IPS-18c (cell line): ENCODE results near the gene ZNF511.

Experiments
- H3K4me3 ChIP-seq: 2 replicates; pipeline ENCODE4 v1.7.0; 2013; ENCODE audit warnings: low read depth, mild to moderate bottlenecking, low read length, moderate library complexity; ENCODE audit not compliant: insufficient read depth
- H3K9me3 ChIP-seq: one replicate; pipeline ENCODE4 v1.6.1; 2013; ENCODE audit warnings: mild to moderate bottlenecking, low read length, moderate library complexity; ENCODE audit not compliant: control insufficient read depth, insufficient read depth

ZNF511 gene

DNA sequence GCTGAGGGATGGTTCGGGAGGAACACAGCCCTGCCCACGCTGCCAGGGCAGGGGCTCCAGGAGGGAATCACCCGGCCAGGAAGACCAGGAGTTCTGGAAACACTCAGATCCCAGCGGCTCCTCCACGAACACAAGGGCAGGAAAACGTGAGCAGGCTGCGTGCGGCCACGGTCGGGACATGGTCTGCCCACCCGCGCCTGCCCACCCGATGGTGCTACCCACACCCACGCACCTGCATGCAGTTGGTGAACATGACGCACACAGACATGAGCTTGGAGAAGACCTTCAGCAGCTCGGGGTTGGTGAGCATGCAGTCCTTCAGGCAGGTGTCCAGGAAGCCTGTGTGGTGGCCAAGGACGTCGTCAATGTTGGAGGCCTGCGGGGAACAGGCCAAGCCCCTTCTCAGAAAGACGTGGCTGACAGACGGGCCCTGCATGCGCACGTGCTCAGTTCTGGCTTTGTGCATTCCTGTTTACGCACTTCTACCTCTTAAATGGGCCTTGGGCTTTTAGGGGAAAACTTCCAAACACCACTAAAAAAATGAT, 25.8 kb upstream of the ZNF511 start:
- no peak overlapping the region for H3K4me3 ChIP-seq
- H3K9me3 ChIP-seq: no peaks in the 10 kb centered on the region

DNA sequence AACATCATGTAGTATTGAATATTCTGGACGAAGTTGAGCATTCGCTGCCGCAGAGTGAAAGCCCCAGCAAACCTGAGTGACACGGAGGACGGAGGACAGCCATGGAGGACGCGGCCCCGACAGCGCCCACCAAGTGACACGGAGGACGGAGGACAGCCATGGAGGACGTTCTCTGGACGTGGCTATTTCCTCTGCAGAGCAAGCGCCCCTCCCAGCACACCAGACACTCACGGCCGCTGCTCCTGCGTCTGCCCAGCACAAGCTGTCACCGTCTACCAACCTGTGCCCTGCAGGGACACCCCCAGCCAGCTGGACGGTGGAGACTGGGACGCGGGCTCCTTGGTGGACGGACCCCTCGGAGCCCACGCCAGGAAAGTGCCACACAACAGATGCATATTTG, 24.8 kb upstream of the ZNF511 start:
- Histone ChIP-seq H3K4me3 (no peak overlapping the region), H3K9me3 (no peaks in the 10 kb centered on the region)

DNA sequence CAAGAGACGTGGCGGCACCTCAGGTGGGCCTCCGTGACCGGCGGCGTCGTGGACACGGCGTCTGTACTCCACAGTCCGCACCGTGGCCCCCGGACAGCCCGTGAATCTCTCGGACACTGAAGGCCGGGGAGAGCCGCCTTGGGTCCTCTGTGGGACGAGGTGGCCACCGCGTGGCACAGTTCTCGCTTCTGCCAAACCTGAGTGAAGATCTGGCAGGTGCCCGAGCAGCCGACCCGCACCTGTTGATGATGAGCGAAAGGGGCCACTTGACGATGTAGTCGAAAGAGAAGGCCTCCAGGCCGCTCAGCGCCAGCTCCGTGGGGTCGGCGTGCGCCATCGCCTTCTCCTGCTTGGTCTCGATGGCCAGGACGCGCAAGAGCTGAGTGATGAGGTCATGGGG, 23.5 kb upstream of the ZNF511 start:
- H3K4me3 ChIP-seq: no peak overlapping the region
- H3K9me3 ChIP-seq: no peaks in the 10 kb centered on the region

DNA sequence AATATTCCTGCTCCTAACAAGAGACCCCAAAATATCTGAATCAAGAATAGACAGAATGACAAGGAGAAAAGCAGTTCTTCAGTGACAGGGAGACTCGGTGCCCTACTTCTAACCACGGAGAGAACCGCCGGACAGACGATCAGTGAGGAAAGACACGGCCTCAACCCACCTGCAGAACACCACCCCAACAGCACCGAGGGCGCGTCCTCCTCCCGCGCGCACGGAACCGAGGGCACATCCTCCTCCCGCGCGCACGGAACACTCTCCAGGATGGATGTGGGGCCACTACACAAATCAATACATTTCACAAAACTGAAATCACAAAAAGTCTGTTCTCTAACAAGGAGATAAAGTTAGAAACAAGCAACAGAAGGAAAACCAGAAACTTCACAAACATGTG, 22.3 kb upstream of the ZNF511 start:
- Histone ChIP-seq H3K9me3 (no peaks in the 10 kb centered on the region), H3K4me3 (no peak overlapping the region)

DNA sequence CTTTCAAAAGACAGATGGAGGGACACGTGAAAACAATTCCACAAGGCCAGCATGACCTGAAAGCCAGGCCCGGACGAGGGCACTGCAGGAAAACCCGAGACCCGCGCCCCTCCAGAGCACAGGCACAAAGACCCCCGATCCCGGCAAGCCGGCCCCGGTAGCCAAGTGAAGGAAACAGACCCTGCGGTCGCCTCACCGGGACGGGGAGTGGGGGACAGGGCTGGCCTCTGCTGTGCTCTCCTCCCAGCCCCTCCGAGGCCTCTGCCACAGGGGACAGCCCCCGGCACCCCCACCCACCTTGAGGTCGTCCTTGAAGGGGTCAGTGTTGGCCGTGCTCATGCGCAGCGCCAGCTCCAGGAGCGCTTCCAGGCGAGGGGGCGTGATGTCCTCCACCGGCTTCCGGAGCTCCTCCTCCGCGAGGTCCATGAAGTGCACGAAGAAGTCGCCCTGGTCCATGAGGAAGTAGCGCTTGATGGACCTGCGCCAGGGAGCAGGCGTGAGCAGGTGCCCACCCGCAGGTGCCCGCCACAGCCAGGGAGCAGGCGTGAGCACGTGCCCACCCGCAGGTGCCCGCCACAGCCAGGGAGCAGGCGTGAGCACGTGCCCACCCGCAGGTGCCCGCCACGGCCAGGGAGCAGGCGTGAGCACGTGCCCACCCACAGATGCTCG, 20.7 kb upstream of the ZNF511 start:
- H3K4me3 ChIP-seq: no peak overlapping the region
- no peaks in the 10 kb centered on the region for H3K9me3 ChIP-seq

DNA sequence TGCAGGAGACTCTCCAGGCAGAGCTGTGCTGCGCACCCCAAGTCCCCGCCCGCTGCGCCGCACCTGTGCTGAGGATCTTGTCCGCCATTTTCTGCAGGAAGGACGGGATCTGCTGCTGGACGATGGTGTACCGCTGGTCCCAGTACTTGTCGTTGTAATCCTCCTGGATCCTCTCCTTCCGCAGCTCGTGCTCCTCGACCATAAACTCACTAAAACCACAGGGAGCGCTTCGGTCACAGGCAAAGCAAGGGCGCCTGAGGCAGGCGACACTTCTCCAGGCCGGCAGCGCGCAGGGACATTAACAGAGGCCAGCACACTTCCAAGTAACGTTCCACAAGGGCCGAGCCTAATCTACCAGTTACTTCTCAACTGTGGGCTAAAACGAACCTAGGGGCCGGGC, 19.0 kb upstream of the ZNF511 start:
- no peaks in the 10 kb centered on the region for H3K9me3 ChIP-seq
- no peak overlapping the region for H3K4me3 ChIP-seq

DNA sequence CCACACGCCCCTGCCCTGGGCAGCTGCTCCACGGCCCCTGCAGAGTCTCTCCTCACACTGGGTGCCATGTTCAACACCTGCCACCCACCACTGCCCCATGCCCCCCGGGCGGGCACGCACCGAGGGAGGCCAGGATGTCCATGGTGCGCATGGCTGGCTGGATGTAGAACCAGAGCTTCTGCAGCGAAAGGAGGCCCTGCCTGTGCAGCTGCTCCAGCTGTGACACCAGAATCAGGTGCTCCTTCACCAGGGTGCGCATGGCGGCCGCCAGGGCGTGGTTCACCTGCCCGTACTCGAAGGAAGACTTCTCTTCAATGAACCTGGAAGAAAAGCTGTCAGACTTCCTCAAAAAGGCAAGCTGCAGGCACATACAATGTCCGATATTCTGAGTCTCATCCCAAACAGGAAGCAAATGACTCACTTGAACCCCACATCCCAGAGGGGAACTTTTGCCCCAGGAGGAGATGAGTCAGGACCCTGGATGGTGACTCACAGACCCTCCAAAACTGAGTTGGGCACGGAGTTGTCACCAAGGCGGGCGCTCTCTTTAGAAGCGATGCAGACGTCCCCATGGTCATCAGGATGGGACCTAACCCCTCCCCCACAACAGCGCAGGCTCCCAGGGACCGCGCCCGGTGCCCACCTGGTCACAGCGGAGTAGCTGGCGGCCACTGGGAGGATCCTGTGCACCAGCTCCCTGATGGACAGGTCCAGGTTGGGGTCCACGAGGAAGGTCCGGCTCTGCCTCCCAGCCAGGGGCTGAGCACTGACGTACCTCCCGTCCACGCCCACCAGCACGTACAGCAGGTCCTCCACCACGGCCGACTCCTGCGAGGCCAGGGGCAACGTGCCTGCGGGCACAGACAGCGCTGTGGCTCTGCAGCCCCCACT, 15.6 kb upstream of the ZNF511 start:
- Histone ChIP-seq H3K9me3 (no peaks in the 10 kb centered on the region), H3K4me3 (no peak overlapping the region)

DNA sequence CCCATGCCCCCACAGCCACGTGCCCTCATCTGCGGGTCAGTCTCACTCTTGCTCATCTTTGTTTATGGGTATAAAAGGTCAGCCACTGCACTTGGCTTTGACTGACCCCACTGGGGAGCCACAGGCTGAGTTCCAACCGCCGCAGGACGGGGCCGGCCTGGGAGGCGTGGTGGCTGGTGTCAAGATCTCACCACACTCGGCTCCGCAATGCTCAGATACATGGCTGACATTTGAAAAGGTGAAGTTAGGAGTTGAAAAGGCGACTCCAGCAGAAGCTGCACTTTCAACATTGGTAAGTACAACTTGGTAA, 14.9 kb upstream of the ZNF511 start:
- Histone ChIP-seq H3K9me3 (no peaks in the 10 kb centered on the region), H3K4me3 (no peak overlapping the region)

DNA sequence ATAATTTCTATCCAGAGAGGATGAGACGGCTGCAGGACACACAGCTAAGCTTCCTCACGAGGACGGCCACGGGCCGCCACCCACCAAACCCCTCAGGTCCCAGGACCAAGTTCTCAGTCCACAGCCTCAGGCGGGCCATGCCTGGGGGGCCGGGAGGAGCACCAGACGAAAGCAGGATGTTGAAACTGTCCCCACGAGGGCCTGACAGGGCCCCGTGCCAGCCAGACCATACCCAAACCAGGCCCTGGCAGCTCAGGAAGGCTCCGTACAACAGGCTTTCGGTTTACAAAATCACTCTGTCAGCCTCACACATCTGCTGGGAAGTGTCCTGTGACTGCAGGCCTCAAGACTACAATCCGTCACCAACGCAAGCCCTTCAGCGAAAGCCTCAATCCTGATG, 14.5 kb upstream of the ZNF511 start:
- Histone ChIP-seq H3K9me3 (no peaks in the 10 kb centered on the region), H3K4me3 (no peak overlapping the region)

DNA sequence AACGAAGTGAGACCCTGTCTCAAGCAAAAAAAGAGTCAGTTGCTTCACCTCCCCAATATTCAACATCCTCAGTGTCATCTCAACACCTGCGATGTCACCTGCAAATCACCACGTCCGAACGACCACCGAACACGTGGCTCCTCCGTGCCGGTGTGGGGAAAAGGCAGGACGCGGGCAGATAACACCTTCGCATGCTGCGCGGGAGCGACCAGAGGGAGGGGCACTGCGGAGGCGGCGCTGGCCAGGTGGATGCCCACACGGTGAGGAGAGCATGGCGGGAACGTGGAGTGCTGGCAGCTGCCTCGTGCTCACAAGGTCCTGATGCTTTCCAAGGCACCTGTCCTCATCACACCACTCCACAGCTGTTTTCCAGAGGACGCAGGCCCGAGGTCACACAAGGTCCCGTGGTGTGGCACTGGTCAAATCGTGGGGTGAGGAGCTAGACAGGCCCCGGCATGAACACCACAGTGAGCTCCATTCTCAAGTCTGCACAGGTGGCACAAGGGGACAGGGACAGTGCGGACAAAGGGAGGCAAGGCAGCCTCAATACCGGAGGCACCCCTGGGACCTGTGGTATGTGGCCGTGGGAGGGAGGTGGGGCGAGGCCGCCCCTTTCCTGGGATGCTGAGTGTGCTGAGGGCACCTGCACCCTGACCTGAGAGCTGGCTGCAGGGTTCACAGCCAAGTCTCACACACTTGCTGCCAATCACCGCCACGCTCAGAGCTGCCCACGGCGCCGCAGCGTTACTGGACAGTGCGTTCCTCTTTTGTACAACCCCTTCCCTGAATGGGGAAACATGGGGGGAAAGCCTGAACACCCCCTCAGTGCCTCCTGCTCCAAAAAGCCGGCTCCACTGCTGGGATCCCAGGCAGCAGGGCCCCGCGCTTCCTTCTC, 13.0 kb upstream of the ZNF511 start:
- no peaks in the 10 kb centered on the region for H3K9me3 ChIP-seq
- H3K4me3 ChIP-seq: no peak overlapping the region; the same call in 1 of the 2 replicates

DNA sequence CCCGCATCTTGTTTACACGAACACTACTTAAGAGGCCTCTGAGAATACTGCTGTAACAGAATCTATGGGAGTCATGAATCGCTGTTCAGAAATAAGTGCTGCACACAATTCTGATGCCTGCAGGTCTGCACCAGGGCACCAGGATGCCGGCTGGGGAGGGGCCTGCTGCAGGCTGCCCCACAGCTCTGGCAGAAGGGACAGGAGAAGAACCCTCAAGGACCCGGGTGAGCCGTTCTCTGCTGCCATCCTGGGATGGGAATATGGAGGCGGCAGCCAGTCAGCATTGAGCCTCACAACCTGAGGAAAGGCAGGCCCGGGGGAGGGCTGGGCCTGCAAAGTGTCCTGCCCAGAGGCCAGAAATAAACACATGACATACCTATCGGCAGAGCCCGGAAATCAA, 11.2 kb upstream of the ZNF511 start:
- H3K4me3 ChIP-seq: no peak overlapping the region
- H3K9me3 ChIP-seq: no peaks in the 10 kb centered on the region

DNA sequence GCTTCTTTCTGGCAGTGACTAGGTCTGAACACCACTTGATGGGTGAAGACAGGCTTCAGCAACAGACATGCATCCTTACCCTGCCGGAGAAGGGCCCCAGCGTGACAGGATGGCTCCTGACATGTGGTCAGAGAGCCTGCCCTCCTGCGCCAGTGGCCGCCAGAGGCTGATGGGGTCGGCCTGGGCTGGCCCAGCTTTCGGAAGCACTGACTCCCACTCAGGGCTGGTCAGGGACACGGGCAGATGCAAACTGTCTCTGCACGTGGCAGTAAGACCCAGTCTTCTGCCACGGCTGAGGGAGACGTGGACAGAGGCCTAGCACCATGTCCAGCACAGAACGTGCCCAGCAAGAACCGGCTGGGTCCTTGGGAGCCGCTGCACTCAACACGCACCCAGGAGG, 10.2 kb upstream of the ZNF511 start:
- no peak overlapping the region for H3K4me3 ChIP-seq
- no peaks in the 10 kb centered on the region for H3K9me3 ChIP-seq

DNA sequence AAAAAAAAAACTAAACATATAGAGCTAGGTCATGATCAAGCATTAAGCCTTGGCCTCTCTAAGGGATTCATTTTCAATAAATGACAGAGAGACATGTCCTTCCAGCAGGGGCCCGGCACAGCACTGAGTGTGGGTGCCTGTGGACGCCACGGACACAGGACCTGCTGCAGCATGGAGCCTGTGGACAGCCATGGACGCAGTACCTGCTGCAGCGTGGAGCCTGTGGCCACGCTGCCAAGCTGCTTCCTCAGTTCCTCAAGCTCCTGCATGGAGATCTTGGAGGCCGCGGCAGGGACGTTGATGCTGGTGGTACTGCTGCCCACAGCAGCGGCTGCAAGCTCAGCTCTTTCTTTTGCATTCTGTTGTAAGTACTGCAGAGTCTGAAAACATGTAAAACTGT, 9.5 kb upstream of the ZNF511 start:
- Histone ChIP-seq H3K4me3 (no peak overlapping the region), H3K9me3 (no peaks in the 10 kb centered on the region)

DNA sequence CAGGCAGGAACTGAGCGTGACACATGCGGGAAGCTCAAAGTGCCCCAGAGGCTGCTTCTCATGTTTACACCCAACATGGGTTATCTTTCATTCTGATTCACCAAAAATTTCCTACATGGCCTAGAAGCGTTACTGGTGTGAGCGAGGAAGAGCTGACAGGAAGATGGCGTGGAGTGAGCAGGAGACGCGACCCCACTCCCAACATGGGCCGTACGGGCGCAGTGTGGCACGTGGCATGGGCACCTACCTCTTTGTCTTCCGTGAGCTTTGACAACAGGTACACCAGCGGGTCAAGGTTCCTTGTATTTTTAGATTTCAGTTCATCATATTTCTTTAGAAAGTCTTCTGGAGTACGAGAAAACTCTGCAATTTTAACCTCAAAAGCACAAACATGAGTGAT, 9.0 kb upstream of the ZNF511 start:
- H3K4me3 ChIP-seq: no peak overlapping the region
- H3K9me3 ChIP-seq: no peaks in the 10 kb centered on the region

DNA sequence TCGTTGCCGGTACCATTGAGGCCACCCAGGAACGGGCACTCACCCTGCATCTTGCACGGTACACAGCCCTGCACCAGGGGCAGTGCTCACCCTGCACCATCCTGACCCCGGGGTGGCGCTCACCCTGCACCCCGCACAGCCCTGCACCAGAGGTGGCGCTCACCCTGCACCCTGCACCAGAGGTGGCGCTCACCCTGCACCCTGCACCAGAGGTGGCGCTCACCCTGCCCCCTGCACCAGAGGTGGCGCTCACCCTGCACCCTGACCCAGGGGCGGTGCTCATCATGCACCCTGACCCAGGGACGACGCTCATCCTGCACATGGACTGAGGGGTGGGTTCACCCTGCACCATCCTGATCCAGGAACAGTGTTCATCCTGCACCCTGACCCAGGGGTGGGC, 6.5 kb upstream of the ZNF511 start:
- H3K9me3 ChIP-seq: no peaks in the 10 kb centered on the region
- no peak overlapping the region for H3K4me3 ChIP-seq

DNA sequence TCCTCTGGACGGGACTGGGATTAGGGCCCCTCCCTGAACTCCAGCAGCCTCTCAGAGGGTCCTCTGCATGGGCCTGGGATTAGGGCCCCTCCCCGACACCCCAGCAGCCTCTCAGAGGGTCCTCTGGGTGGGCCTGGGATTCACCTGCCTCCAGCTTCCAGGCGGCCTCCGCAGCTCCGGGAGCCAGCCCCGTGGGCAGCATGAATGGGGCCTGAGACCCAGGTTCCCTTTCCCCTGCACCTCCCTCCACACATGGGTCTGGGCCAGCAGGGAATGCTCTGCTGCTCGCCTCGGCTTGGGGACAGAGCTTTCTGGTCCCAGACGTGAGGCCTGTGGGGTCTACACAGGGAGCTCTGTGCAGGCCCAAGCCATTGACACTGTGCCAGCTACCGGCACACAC, 5.5 kb upstream of the ZNF511 start:
- no peaks in the 10 kb centered on the region for H3K9me3 ChIP-seq
- no peak overlapping the region for H3K4me3 ChIP-seq

DNA sequence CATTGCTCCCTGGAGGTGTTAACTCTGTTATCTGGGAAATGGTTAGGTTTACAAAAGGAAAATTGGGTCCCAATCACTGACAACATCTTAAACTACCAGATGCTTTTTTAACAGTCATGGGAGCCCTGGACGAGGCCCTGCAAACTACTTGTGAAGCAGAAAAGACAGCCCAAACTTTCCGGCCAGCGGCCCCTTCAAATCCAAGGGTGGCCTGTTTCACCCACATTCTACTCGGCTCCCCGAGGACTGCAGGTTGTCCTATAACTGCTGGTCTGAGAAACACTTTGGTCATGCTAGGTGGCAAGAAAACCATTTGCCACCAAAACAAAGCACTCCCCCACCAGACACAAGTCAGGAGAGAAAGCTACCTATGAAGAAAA, 2.6 kb upstream of the ZNF511 start:
- H3K4me3 ChIP-seq: no peak overlapping the region
- H3K9me3 ChIP-seq: peaks cover 2% of the 10 kb centered on the region

DNA sequence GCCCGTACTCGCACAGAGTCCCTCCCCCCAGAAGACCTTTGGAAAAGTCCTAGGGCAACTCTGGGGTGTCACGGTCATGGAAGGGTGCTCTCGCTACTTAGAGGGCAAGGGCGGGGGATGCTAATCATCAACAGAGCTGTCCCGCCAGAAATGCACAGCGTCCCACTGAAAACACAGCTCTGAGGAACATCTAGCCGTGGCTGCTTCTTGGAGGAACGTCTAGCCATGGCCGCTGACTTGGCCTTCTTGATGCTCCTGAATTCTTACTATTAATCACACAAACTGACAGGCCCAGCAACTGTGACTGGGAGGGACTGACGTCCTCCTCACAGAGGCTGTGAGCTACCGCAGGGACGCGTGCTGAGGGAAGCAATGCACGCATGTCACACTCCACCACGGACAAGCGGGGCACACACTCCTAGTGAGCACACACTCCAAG, 1.8 kb upstream of the ZNF511 start:
- H3K9me3 ChIP-seq: peaks cover 2% of the 10 kb centered on the region
- H3K4me3 ChIP-seq: no peak overlapping the region
